HG03060 (cell line): ENCODE data around the gene NT5M.

Experiments
- ATAC-seq: cut with Tn5 transposase; IDR thresholded peaks from one replicate; pipeline ENCODE4 v1.9.1; 2021; ENCODE audit warnings: low read depth, moderate number of reproducible peaks; ENCODE audit not compliant: unreplicated experiment

The NT5M gene

DNA sequence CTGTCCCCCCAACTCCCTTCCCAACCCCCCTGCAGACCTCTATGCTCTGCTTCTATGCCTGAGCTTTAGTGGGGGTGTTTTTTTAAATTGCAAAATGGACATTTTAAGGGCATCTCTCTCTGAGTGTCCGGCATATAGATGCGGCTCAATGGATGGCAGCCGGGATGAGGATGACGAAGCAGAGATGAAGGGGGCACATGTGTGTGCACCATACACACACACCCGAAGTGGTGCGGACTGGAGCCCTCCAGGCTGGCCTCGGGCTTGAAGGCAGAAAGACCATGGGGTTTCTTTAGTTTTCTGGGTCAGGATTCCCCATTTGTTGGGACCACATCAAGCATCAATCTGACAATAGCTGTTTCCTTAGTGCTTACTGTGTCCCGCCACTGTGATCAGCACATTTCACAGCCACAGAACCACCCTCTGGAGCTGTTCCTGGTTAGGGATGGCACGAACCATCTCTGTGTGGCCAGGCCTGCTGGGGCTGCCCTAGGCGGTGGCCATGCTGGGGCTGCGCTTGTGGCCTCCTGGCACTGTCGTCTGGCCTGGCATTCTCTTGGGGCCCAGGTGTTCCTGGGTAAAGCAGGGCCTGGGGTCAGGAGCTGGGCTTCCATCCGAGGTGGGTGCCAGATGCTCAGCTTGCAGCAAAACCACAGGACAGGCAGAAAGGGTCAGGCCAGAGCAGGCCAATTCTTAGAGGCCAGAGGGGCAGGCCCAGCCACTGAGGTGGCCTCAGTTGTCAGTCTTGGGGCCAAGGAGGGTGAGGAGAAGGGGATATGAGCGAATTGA lies 49.9 kb downstream of the NT5M start:
- no peak for ATAC-seq

DNA sequence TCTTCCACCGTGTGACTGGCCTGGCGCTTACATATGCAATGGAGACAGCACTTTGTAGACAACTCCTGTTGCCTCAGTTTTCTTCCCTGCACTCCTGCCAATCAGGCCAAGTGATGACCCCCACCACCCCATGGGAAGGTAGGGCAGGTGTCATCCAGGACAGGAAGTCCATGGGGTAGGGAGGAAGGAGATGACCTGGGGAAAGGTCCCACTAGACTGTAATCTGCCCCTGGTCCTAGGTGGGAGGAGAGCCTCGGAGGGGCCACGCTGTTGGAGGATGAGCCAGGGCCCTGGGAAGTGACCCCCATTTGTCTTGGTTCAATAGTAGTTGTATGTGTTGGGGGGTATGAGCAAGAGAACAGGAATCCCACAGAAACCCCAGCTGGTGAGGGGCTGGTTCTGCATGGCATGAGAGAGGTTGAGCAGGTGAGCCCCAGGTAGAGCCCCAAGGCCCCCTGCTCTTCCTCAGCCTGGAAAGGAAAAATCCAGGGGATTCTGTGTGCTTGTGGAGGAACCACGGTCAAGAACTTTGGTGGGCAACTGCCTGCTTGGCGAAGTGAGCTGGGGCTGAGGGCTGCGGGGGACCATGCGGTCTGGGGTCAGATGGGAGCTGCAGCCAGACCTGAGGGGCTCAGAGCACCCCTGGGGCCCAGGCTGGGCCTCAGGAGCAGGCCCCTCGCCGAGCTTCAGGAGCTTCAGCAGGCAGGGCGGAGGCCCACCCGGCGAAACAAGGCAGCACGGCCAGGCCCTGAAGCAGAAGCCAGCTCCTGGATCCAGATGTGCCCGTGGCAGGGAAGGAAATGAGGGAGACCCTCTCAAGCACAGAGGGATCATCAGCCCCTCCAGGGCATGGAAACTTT lies 50.7 kb downstream of the NT5M start:
- ATAC-seq: no peak

DNA sequence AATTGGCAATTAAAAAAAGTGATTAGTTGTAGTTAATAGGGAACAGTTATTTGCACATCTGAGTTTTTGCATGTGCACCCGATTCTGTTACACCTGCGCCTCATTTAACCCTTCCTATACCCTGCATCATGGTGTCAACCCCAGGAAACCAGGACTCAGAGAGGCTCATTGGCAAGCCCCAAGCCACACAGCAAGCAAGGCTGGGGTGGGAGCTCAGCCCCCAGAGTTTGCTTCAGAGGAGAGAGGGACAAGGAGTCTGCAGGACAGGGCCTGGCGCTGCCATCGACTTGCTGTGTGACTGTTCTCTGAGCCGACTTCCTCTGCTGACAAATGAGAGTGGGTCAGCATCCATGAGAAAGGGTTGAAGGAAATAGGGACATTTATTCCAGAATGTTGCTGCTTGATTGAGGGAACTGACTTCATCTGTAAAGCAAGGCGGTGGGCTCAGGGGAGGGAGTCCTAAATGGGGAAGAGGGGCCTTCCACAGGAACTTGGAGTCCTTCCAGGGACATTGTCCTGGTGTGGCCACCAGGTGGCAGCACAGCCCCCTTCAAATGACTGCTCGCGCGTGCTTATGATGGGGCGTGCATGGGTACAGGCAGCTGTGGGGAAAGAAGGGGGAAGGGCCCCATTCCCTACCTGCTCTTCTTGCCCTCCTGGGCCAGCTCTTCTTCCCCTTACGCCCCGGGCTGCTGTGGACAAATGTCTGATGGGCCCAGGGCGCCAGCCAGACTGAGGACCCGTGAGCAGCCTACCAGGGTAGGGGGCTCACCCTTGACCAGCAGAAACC lies 51.6 kb downstream of the NT5M start:
- no peak for ATAC-seq

DNA sequence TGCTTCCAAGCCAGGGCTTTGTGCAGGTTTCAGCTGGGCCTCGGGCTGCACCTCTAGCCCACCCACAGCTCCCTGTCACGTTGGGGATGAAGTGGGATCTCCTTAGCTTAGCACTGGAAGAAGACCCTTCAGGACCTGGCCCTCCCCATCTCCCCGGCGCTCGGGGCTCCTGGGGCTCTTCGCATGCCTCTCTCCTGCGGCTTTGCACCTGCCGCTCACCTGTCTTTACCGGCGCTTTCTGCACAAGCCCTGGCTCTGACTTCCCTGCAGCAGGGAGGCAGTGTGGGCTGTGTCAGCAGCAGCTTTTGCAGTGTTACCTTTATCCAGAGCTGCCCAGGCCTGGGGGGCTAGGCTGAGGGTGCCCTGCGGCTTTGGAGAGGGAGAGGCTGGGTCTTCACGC lies 52.3 kb downstream of the NT5M start:
- ATAC-seq: no peak

DNA sequence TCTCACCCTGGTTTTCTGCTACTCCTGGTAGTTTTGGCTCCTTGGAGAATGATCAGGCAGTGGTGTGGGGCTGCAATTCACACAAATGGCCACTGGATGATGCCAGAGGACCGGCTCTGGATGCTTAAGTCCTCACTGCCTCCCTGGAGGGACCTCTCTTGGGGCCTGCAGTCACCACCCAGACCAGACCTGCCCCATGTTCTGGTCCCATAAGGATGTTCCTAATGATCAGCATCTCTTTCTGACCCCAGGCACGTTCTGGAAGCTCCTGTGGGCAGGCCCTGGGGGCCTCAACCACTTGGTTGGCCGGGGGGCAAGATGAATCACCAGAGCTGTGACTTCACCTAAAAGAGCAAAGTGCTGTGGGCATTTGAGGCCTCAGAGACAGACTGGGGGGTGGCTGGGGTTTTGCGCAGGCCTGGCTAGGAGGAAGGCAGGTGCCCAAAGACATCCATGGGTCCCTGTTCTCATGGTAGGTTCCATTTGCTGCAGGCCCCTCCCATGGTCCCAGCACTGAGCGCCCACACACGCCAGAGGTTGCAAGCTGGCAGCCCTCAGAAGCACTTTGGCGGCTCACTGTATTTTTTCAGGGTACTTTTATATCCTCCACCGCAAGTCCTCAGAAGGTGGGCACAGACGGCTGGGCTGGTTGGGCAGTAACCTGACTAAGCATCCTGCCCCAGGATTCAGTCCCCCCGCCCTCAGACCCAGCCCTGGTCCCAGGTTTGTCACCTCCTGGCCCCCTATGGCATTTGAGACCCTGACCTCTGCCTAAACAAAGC lies 53.2 kb downstream of the NT5M start:
- ATAC-seq: no peak

DNA sequence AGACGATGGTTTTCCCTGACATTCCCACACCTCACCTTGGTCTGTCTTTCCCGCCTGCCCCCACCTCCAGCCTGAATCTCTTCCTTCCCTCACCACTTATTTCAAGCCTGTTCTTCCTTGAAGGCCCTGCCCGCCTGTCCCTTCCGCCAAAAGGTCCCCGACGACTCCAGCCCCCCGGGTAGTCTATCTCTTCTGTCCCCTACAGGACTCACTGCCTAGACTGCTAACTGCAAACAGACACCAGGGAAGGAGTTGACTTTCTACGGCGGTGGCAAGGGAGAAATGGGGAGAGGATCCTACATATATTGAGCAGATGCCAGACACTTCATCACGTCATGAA lies 53.7 kb downstream of the NT5M start:
- ATAC-seq: no peak

DNA sequence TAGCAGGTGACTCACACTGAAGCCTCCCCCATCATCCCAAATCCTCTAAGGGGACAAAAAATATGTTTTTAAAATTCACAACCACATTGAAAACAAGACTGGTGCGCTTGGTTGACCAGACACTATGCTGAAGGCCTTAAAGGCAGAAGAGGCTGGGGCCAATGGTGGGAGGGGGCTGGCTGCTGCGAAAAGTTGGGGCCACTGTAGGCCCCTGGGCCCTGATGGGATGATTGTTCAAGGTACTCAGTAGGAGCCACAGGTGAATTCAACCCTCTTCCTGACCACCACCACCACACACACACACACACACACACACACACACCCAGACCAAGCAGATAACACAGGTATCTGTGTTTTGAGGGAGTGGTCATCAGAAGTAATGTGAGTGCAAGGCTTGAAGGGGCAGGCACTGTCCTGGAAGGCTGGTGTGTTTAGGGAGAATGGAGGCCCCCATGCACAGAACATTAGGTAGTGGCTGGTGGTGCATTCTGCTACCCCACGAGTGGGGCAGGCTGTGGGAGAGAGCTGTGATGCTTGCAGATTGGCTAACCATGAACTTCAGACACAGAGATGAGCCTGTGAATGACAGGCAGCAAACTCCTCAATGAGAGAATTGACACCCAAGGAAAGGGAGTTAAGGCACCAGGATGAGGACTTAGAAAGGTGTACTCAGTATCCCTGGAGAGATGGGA lies 55.0 kb downstream of the NT5M start:
- ATAC-seq: no peak

DNA sequence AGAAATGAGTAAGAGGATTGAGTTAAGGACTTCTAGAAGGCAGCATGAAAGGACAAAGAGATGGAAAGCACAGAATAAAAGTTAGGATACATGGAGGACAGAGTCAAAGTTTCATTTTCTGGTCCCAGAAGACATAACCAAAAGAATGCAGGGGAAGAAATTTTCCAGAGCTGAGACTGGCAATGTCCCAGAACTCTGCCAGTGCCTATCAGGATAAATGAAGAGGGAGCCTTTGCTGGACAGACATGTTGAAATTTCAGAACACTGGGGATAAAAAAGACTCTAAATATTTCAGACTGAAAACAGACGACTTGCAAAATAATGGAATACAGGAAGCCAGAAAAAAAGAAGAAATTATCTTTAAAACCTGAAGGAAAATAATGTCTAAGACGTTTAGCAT lies 55.7 kb downstream of the NT5M start:
- ATAC-seq: no peak

DNA sequence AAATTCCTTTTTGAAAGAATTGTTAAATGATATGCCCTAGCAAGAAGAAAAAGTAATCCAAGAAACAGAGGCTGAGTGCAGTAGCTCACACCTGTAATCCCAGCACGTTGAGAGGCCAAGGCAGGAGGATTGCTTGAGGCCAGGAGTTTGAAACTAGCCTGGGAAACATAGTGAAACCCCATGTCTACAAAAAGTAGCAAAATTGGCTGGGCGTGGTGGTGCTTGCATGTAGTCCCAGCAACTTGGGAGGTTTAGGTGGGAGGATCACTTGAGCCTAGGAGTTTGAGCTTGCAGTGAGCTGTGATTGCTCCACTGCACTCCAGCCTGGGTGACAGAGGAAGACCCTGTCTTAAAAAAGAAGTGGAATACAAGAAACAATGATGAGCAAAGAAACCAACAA lies 56.1 kb downstream of the NT5M start:
- ATAC-seq: no peak

DNA sequence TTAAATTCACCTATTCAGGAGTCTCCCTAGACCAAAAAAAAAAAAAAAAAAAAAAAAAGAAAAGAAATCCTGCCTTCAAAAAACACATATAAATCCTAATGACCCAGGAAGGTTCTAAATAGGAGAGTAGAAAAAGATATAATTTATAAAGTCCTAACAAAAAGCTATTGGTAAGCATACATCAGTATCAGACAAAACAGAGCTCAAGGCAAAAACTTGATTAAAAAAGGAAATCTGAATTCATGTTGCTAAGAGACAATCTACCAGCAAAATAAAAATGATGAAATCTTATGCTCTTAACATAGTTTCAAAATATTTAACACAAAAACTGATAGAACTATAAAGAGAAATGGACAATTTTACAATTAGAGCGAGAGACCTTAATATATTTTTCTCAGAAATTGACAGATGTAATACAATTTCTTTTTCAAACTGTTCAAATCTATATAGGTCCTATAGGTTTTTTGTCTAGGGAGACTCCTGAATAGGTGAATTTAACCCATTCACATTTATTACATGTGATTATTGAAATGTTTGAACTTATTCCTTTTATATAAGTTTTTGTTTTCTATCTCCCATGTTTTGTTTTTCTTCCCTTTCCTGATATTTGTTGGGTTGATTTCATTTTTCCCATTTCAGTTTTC lies 57.0 kb downstream of the NT5M start:
- no peak for ATAC-seq

DNA sequence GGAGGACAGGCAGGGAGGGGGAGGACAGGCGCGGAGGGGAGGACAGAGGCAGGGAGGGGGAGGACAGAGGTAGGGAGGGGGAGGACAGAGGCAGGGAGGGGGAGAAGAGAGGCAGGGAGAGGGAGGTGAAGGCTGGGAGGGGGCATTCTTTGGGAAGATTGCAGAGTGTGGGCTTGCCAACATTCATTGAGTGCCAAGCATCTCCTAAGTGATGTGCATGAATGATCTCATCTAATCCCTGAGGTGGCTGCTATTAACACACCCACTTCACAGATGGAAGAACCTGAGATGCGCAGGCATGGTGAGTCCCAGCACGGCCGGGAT lies 58.3 kb downstream of the NT5M start:
- ATAC-seq: no peak

DNA sequence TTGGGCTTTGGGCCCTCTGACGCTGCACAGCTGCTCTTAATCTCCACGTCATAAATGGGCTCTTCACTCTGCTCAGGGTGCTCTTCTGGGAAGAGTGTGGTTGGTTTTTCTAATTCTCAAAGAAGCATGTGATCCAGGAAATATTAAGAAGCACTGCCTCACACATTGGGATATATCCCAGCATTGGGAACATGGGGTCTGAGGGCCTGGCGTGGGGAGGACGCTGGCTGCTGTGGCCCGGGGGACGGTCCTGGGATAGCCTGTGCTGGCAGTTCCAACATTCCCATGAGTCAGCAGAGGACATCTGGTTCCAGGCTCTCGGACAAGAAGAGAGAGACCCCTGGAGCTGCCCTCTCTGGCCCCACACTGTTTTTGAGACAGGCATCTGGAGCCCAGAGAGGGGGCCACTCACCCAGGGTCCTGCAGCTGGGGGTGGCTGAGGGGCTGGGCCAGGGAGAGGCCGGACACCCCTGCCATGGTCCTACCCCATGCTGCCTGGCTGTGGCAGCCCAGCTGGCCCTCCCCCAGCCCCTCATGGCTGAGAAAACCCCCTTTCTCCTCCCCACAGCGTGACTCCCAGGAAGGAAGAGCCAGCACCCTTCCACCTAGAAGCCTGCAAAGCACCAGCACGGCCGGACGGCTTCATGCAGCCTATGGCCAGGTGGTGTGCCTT lies 58.8 kb downstream of the NT5M start:
- ATAC-seq: no peak

DNA sequence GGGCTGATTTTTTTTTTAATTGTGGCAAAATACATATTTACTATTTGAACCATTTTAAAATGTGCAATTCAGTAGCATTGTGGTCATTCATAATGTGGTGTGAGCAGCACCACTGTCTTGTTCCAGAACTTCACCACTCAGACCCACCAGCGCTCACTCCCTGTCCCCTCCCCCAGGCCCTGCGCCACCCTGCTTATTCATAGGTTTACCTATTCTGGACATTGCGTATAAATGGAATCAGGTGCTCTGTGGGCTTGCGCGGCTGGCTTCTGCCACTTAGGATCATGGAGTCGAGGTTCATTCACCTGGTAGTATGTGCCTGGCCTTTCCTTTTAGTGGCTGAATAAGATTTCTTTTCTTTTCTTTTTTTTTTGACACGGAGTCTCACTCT lies 59.4 kb downstream of the NT5M start:
- no peak for ATAC-seq

DNA sequence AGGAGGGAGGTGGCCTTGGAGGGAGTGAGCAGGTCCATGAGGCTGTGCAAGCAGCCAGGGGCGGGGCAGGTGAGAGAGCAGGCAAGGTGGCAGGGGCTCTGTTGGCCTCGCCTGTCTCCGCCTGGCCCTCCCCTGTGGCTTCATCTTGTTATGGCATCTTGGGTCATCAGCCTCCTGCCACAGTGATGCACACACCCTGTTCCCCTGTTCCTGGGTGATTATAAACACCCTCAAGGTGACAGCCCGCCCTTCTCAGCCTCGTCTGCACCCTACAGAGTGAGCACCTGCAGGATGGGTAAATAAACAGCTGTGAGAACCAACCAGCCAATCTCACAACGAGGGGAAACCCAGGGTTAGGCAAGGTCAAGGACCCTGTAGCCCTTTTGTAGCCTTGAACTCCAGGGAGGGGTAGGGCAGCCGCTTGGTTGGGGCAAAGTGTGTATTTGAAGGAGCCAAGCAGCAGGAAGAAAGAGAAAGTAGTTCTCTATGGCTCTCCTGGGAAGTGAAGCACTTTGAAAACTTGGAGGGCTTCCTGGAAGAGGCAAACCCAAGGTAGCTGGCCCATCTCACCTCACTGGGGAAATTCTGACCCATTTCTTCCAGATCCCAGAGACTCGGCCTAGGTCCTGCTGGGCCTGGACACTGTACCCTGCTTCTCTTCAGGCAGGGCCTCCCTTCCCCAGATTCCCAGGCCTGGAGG lies 60.6 kb downstream of the NT5M start:
- no peak for ATAC-seq

DNA sequence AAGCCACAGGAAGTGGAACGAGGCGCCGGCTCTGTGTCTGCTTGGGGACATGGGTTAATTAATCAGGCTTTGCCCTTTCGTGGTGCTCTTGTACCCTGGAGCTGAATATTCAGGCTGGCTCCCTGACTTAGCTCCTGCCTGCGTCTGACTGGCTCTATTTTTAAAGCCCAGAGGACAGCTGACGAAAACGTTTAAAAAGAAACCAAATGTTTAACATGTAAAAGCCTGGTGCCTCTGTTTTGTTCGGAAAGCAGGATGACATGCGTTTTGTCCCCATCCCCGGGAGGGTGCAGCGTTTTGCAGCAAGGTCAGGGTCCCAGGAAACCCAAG lies 61.1 kb downstream of the NT5M start:
- ATAC-seq: no peak

DNA sequence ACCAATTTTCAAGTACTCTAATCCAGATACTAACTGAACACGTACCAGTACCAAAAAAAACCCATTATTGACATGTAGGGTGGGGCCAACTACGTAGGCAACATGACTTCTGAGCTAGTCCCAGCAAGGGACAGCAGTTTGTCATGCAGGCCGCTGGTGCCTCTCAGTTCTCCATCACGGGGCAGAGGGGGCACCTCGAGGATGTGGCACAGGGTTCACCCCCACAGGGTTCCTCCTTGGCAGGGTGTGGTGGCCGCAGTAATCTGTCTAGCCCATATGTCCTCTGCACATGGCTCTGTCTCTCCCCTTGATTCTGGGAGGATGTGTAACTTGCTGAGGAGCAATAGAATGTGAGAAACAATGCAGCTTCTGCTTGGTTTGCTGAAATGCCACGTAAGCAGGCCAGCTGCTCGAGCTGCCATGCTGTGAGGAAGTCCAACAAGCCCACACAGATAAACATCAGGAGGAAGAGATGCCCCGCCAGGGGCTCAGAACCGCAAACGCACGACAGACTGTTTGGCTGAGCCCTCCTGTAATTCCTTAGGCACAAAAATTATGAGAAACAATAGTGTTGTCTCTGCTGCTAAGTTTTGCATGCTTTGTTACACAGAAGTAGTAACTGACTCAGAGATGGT lies 62.4 kb downstream of the NT5M start:
- no peak for ATAC-seq

DNA sequence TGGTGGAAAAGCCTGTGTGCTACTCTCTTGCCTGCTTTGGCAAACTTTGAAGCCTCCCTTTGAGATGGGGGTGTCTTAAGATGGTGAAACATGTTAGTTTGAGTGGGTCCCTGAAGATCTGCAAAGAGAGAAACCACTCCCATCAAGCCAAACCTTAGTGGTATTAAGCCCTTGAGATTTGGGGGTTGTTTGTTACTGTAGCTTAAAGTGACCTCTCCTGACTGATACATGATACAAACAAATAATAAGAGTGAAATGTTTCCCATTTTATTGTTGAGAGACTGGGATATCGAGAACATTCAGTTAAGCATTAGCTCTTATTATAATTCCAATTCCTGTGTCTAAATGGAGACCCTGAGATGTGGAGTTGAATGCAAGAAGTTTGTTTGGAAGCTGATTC lies 63.1 kb downstream of the NT5M start:
- ATAC-seq: no peak
